SK-MEL-5 (cell line): ENCODE data around the gene GSTM4. TPM values are rescaled to one million over a fixed set of nuclear protein-coding genes. Genes with fewer than 3 reads are reported as not detected.

Experiments
- DNase-seq: peaks from one replicate; pipeline ENCODE4 v3.0.0-alpha.2; 2016; ENCODE audit warnings: low read depth, low spot score
- in situ Hi-C: cut with HindIII; loops from 2 replicates; pipeline ENCODE4 v1.10.0; 2016; ENCODE audit warnings: low sequenced_read_pairs, high pct_unique_total_duplicates, low pct_unique_long_range_greater_than_20kb
- total RNA-seq: library from RNA; depleted of rRNA; stranded (reverse); fragments of >200 nt; shearing (Covaris generic); gene quantifications from 2 replicates; pipeline ENCODE4 v1.2.3, GENCODE V29; 2014

The GSTM4 gene
- total RNA-seq, 1 experiment from 2014 or later = 32.1 TPM

DNA sequence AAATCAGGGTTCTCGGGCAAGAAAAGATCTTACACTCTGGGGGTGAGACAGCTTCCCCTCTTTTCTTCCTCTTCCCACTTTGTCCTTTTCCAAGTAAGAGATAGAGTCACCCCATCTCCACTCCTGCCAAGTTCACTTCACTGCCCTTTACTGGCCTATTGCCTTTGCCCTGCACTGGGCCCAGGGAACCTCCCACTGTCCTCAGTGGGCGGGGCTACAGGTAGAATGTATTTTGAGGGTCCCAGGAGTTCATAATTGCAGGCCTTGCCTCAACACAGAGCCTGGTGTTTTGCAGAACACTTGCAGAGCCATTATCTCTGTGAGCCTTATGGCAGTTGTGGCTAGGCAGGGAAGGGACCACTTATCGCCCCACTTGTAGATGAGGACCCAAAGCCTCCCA, 33.0 kb upstream of the GSTM4 start:
- in situ Hi-C loops = no loop called here
- no peak for DNase-seq

DNA sequence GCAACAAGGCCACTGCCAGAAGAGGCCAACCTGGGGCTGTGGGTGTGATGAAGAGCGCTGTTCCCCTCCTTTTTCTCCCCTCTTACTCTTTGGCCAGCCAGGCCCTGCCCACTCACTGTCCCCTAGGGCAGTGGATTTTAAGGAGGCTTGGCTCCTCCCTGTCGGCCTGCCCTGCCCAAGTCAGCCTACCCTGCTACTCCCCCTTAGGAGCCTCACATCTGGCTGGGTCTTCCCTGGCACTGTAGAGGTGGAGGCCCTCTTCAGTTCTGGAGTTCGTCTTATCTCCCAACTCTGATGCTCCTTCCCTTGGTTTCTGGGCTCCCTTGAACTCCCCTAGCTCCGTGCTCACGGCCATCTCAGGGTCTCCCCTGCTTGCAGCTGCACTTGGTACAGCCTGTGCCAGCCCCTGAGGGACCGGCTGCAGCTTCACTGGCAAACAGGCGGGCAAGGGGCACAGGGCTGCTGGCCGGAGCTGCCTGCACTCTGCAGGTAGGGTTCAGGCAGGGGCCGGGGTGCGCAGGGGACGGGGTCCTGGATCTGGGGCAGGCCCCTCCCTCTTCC, 32.2 kb upstream of the GSTM4 start:
- in situ Hi-C loops = no loop called here
- no peak for DNase-seq

DNA sequence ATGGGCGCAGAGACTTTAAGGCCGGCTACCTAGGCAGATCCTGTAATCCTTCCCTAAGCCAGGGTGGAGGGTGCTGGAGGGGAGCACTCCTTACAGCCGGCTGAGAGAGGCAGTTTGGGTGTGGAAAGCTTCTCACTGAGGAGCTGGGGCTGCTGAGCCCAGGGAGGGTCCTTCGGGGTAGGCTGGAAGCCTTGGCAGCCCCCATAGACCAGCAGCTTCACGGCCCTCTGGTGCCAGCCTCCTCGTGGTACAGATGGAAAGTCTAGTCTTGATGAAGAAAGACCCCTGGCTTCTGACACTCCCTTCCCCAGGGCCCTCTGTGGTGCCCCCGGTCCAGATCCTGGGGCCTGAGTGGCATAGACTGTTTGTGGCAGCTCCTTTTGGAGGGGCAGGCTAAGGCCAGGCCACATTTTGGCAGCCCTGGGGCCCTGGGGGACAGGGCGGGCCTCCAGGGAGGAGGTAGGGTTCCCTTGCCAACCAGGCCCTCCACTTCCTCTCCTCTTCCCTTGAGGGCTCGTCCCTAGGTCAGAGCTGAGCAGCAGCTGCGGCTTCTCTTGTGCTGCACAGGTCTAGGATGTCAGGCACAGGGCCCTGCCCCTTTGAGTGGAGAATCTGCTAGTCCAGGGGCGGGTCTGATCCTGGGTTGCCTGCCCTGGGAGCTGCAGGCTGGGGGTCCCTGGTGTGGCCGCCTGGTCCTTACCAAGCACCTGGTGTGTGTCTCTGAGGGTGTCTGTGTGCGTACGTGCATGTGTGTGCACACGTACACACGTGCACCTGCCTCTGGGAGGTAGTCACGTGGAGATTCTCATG, 31.5 kb upstream of the GSTM4 start:
- no peak for DNase-seq
- in situ Hi-C loops = no loop called here

DNA sequence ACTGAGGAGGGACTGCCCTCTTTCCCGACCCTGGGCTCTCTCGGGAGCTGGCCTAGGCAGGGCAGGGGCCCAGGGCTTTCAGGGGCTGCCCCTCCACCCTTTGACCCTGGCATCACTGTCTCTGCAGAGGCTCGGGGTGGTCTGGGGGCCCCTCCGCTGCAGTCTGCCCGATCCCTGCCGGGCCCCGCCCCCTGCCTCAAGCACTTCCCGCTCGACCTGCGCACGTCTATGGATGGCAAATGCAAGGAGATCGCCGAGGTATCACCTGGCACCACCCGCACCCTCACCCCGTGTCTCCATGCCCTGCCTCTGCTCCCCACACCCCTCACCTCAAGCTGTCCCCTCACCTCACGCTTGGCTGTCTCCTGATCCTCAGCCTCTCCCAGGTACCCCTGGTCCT, 30.7 kb upstream of the GSTM4 start:
- in situ Hi-C loops = no loop called here
- no peak for DNase-seq

DNA sequence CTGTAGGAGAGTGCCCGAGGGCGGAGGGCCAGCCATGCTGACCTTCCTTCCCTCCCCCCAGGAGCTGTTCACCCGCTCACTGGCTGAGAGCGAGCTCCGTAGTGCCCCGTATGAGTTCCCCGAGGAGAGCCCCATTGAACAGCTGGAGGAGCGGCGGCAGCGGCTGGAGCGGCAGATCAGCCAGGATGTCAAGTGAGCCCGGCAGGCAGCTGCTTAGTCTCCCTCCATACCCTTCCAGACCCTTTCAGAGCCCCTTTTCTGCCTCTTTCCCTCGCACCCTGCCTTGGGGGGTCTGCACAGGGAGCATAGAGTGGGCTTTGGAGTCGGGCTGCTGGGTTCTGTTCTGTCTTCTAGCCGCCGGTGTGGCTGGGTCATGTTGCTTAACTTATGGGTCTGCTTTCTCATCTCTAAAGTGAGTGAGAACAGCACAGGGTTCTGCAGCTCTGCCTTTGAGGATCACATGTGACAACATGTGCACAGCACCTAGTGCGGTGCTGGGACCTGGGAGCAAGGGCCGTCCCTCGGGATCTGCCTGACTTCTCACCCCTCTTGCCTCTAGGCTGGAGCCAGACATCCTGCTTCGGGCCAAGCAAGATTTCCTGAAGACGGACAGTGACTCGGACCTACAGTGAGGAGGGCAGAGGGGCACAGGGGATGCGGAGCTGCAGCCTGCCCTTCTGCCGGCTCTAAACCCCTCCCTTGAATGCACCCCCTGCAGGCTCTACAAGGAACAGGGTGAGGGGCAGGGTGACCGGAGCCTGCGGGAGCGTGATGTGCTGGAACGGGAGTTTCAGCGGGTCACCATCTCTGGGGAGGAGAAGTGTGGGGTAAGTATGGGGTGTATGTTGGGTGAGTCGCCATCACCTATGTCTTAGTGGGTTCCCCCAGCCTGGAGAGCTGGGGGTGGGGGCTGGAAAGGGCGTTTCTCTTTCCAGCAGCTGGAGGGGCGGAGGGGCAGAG, 30.0 kb upstream of the GSTM4 start:
- DNase-seq = no peak
- in situ Hi-C loops = no loop called here

DNA sequence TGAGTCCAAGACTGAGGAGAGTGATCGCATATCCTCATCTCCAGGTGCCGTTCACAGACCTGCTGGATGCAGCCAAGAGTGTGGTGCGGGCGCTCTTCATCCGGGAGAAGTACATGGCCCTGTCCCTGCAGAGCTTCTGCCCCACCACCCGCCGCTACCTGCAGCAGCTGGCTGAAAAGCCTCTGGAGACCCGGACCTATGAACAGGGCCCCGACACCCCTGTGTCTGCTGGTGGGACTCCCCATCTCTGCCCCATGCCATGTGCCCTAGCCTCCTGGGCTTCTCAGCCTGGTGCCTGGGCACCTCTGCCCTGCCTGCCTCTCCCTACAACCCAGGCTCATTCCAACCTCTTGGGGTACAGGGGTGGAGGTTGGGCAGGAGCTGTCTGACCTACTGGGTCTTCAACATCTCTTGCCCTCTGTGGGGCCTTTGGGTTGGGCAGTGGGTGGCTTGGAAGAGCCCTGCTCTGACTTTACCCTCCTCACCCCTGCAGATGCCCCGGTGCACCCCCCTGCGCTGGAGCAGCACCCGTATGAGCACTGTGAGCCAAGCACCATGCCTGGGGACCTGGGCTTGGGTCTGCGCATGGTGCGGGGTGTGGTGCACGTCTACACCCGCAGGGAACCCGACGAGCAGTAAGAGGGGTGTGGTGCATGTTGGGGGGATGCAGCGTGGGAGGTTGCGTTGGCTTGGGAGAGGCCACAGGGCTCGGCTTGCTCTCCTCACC, 29.1 kb upstream of the GSTM4 start:
- in situ Hi-C loops = no loop called here
- DNase-seq = no peak

DNA sequence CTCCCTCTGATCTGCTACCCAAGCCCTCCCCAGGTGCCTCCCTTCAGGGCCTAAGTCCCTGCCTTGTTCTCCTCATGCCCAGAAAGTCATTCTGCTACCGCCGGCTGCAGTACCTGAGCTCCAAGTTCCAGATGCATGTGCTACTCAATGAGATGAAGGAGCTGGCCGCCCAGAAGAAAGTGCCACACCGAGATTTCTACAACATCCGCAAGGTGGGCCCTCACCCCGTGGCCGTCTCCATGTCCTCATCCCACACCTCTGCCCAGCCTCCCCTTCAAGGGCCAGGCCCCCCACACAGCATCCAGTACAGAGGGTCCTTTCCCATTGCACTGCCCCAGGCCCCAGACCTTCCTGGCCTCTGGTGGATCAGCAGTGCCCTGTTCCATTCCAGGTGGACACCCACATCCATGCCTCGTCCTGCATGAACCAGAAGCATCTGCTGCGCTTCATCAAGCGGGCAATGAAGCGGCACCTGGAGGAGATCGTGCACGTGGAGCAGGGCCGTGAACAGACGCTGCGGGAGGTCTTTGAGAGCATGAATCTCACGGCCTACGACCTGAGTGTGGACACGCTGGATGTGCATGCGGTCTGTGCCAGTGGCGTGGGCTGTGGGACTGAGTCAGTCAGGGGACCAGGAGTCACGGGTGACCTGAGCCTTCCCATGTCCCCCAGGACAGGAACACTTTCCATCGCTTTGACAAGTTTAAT, 28.1 kb upstream of the GSTM4 start:
- in situ Hi-C loops = no loop called here
- no peak for DNase-seq

DNA sequence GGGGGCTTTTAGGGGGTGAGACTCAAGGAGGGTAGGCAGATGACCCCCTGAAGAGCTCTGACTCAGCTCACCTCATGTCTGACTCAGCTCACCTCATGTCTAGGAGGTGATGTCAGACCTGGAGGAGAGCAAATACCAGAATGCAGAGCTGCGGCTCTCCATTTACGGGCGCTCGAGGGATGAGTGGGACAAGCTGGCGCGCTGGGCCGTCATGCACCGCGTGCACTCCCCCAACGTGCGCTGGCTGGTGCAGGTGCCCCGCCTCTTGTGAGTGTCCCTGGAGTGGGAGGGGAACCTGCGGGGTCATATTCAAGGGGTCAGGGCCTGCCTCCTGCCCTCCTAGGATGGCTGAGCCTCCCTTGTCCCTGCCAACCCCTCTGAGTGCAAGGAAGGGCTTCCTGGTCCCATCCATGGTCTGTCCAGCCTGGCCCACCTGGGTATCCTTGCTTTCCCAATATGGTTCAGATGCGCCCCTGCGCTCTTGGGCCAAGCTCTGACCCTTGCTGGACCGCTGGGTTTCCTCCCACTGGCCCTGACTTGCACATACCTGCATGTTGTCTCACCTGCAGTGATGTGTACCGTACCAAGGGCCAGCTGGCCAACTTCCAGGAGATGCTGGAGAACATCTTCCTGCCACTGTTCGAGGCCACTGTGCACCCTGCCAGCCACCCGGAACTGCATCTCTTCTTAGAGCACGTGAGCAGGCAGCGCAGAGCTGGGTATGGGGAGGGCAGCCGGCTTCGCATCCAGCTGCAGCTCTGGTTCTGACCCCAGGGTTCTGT, 27.2 kb upstream of the GSTM4 start:
- in situ Hi-C loops = no loop called here
- DNase-seq = no peak

DNA sequence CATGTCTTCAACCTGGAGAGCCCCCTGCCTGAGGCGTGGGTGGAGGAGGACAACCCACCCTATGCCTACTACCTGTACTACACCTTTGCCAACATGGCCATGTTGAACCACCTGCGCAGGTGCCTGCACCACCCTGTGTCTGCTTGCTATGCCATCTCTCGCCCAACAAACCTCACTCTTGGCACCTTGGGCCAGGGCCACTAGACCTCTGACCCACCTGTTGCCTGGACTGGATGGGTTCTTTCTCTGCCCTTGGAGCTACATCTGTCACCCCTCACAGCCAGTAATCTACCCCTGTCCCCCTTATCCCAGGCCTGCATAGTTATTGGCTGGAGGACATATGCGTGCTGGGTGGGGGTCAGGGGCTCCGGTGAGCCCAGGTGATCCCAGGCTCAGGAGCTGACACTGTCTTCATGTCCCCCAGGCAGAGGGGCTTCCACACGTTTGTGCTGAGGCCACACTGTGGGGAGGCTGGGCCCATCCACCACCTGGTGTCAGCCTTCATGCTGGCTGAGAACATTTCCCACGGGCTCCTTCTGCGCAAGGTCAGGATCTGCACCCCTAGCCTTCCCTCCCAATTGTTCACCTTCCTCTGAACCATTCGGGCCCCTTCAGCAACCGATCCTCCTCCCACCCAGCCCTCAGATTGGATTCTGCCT, 26.4 kb upstream of the GSTM4 start:
- in situ Hi-C loops = no loop called here
- DNase-seq = no peak

DNA sequence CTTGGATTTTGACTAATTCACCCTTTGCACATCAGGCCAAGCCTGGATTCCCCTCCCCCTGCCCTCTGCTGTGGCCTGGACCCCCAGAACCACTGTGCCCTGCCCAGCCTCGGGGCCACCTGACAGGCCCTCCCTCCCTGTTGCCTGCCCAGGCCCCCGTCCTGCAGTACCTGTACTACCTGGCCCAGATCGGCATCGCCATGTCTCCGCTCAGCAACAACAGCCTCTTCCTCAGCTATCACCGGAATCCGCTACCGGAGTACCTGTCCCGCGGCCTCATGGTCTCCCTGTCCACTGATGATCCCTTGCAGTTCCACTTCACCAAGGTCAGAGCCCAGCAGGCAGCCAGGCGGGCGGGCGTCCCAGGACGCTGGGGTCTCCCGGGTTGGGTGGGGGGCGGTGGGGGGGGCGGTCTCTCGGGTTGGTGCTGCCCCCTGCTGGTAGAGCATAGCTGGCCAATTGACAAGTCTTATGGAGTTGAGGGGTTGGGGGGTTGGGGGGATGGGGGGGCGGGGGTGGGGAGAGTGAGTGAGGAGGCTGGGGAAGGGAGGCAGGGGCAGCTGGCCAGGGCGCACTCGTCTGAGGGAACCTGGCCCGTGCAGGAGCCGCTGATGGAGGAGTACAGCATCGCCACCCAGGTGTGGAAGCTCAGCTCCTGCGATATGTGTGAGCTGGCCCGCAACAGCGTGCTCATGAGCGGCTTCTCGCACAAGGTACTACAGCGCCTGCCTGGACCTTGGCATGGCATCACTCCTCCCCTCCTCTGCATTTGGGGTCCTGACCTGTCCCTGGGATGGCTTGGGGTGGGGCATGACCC, 25.6 kb upstream of the GSTM4 start:
- DNase-seq = peak; percentile 20
- in situ Hi-C loops = no loop called here

DNA sequence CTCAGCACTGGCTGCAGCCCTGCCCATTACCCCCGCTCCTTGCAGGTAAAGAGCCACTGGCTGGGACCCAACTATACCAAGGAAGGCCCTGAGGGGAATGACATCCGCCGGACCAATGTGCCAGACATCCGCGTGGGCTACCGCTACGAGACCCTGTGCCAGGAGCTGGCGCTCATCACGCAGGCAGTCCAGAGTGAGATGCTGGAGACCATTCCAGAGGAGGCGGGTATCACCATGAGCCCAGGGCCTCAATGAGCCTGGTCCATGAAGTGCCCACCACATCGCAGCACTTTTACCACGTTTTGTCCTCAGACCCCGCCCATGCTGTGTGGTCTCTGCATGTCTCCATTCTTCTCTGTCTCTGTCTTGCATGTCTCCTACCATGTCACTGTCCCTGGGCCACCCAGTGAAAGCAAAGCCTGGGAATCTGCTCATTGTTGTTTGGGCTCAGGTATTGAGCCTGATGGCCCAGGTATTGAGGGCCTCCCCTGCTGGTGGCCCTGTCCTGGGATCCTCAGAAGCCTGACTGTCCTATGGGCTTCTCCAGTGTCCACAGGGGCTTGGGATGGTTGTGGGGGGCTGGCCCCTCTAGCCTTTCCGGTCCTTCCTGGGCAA, 24.9 kb upstream of the GSTM4 start:
- in situ Hi-C loops = no loop called here

DNA sequence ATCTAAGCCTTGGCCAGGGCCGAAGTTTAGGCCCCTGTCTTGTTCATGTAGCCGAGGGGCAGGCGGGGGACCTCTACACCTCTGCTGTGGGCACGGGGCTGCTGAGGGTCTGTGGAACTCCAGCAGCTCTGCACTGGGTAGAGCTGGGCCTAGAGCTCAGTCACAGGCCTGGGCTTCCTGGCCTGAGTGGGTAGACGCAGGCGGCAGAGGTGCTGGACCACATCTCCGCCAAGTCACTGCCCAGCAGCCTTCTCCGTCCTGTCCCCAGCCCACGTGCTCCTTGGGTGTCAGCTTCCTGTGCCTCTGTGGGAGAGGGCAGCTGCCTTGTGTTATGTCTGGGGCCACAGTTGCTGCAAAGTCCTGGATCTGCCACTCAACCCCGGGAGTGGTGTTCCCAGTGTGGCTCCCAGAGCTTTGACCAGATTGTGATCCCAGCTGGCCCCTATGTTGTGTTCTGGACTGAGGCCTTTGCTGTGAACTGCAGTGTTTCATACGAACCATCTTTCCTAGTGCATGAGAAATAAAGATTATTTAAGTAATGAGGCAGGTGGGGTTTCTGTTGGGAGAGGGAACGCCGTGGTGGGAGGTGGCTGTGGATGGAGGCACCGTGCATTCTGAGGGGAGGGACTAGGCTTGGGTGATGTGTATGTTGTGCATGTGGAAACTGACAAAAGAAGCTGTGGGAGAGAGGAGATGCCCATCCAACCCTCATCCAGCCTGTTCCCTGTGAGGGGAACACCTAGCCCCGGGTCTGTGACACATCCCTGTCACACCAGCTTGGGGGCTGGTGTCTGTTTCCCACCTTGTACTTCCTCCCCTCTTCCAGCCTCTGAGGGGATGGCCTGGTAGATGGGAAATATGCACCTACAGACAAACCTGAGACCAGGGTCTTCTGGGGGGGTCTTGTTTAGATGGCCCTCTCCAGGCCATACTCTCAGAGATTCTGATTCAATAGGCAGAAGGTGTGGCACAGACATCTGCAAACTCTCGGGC, 24.1 kb upstream of the GSTM4 start:
- in situ Hi-C loops = no loop called here
- DNase-seq = no peak

More for the DNA sequence above, 24.9 kb upstream of the GSTM4 start:
- DNase-seq = no peak

DNA sequence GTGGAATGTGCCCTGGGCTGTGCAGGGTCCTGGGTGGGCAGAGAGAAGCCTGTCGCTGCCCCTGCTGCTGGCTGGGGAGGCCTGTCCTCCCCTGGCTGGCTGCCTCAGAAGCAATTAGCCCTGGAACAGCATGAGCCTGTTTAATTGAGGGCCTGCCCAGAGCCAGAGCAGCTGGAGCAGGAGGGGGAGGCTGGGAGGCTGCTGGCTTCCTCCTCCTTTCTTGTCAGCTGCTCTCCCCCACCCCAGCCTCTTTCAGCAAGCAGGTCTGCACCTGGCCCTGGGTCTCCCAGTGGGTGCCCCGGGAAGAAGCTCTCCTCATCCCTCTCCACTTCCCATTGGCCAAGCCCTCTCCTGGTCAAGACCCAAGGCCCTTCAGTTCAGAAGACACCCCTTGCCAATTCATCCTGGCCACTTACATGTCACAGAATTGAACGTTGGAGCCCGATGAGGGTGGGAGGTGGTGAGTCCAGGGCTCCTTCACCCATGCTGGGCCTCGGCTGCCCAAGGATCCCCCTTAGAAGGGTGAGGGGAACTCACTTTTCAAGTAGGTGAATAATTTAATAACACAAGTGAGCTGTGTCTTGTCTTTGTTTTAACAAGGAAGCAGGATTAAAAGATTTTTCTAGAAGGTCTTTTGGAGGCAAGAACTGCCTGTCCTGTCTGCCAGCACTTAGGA, 23.1 kb upstream of the GSTM4 start:
- no peak for DNase-seq
- in situ Hi-C loops = no loop called here
